Lung microvascular endothelial cell (primary cell): ENCODE measurements around the gene CIRBP. TPM values are rescaled to one million over a fixed set of nuclear protein-coding genes. Genes with fewer than 3 reads are reported as not detected.

Source experiments
- DNase-seq, 2 donors: peaks; one replicate each; pipeline versions ENCODE4 v3.0.0 to v3.0.0-alpha.2; 2010; ENCODE audit warnings: low read depth in 2 of 2
- total RNA-seq: library from RNA; depleted of rRNA; stranded (reverse); fragments of >200 nt; gene quantifications from 2 replicates; pipeline ENCODE4 v1.2.1, GENCODE V29; 2014

Gene CIRBP
- total RNA-seq, 1 donor from 2014 or later: 95.4 TPM

GRCh38 chr19:1243768-1244692 lies 25.1 kb upstream of the CIRBP start:
- DNase-seq: peak; percentile 83 to 86

- no peak for DNase-seq
Measured at GRCh38 chr19:1244693-1245451, 24.3 kb upstream of the CIRBP start.

GRCh38 chr19:1245494-1246264 lies 23.5 kb upstream of the CIRBP start:
- DNase-seq: no peak

GRCh38 chr19:1246265-1247087 lies 22.7 kb upstream of the CIRBP start:
- peak in 1 of 2 donors; percentile 50 for DNase-seq

- no peak for DNase-seq
Measured at GRCh38 chr19:1247748-1248138, 21.4 kb upstream of the CIRBP start.

GRCh38 chr19:1248139-1248785 lies 20.9 kb upstream of the CIRBP start, which contains the start of gene MIDN:
MIDN (plus strand) TSS chr19:1248583; CDS start chr19:1250297, 1,714 bp downstream.
- DNase-seq: peak; percentile 94

GRCh38 chr19:1248786-1249297 lies 20.3 kb upstream of the CIRBP start:
- DNase-seq: peak; percentile 80 to 87

- DNase-seq: peak; percentile 97 to 98
Measured at GRCh38 chr19:1249298-1249989, 19.7 kb upstream of the CIRBP start.

GRCh38 chr19:1249990-1250436 lies 19.1 kb upstream of the CIRBP start:
- no peak for DNase-seq

GRCh38 chr19:1250437-1251260 lies 18.5 kb upstream of the CIRBP start:
- peak; percentile 71 to 79 for DNase-seq

GRCh38 chr19:1251330-1252220 lies 17.6 kb upstream of the CIRBP start:
- peak; percentile 81 to 89 for DNase-seq

- DNase-seq: peak; percentile 80 to 87
Measured at GRCh38 chr19:1252221-1252820, 16.8 kb upstream of the CIRBP start.

- DNase-seq: peak; percentile 82 to 94
Measured at GRCh38 chr19:1252821-1253513, 16.2 kb upstream of the CIRBP start.

GRCh38 chr19:1253514-1254080 lies 15.5 kb upstream of the CIRBP start:
- no peak for DNase-seq

- DNase-seq: peak in 1 of 2 donors; percentile 59
Measured at GRCh38 chr19:1254081-1254527, 15.0 kb upstream of the CIRBP start.
